ENCODE results near the gene CNTN5. TPM values are rescaled to one million over a fixed set of nuclear protein-coding genes. Genes with fewer than 3 reads are reported as not detected.

Gene CNTN5
- total RNA-seq, 4 donors from 2014 or later: not detected

GRCh38 chr11:100066399-100066798, 1045.7 kb downstream of the CNTN5 start:
- no peak for TF ChIP-seq CTCF (IDR thresholded peaks at IDR 0.05)
- ATAC-seq (ENCODE audit: low FRiP score) (no peak), DNase-seq (ENCODE audit: low spot score) (no peak)

DNA sequence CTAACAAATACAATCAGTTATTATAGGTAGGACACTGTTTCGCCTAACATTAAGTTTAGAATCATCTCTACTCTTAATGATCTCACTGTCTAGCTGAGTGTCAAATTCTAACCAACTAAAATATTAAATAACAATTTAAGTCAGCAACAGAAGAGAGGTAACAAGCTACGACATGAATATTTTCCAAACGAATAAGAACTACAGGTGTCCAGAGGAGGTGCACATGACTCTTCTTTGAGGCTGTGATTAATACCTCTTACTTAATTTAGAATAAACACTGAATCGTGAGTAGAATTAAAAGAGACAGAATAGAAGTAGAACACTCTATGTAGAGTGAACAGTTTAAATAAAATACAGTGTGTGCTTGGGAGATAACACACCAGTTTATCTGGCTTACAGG, 1047.4 kb downstream of the CNTN5 start:
- no peak for TF ChIP-seq CTCF (IDR thresholded peaks at IDR 0.05)
- DNase-seq (ENCODE audit: low spot score) (no peak), ATAC-seq (ENCODE audit: low FRiP score) (no peak)

DNA sequence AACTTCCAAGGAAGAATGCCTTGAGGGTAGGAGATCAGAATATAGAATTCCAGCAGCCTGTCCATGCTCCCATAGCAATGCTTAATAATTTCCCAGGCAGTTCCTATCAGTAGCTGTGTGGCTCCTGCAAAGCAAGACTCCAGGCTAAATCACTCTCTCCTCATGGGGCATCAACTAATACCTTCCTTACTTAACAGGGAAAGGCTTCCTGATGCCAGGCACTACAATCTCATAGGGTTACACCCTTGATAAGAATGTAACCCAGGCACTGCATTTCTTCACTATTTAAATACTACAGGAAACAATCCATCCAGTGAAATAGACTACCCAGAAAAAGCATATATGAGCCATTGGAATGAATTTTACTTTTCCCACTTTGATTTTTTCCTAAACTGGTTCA, 1051.4 kb downstream of the CNTN5 start:
- no peak for TF ChIP-seq CTCF (IDR thresholded peaks at IDR 0.05)
- no peak for ATAC-seq (ENCODE audit: low FRiP score)
- no peak for DNase-seq (ENCODE audit: low spot score)

DNA sequence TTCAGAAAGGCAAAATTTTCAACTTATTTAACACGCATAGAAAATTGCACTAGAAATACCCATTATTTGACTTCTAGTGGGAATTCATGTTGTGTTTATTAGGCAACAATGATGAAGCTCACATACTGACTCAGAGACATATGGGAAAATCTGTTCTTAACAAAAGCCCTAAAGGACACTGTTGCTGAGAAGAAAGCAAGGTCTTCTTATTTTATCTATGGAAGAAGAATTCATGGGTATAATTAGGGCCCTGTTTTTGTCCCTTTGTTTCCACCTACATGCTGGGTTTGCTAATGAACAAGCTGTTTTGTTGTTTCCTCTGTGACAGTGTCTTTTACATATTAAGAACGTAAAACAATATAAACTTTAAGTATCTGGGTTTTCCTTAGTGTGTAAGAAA, 1059.6 kb downstream of the CNTN5 start:
- no peak for TF ChIP-seq CTCF (IDR thresholded peaks at IDR 0.05)
- DNase-seq (ENCODE audit: low spot score) (no peak), ATAC-seq (ENCODE audit: low FRiP score) (no peak)

GRCh38 chr11:100080821-100081220, 1060.1 kb downstream of the CNTN5 start:
- no peak for ATAC-seq (ENCODE audit: low FRiP score)
- no peak for DNase-seq (ENCODE audit: low spot score)
- no peak for TF ChIP-seq CTCF (IDR thresholded peaks at IDR 0.05)

DNA sequence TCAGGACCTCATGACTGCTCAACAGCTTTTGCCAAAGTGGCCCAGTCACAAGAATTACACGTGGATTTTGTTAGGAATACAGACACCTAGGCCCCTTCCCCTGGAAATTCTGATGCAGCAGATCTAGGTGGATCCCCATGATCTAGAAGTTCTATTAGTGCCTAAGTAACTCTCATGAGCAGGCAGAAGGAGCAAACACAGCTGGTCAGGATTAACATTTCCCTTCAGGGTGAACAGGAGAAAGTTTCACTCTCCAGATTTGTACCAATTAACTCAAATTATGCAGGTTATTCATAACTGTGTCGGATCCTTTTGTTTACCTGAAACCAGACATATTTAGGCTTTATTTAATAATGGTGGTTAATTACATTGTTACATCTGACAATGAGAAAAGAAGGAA, 1072.9 kb downstream of the CNTN5 start:
- TF ChIP-seq CTCF (IDR thresholded peaks at IDR 0.05): no peak
- ATAC-seq (ENCODE audit: low FRiP score): no peak
- no peak for DNase-seq (ENCODE audit: low spot score)

DNA sequence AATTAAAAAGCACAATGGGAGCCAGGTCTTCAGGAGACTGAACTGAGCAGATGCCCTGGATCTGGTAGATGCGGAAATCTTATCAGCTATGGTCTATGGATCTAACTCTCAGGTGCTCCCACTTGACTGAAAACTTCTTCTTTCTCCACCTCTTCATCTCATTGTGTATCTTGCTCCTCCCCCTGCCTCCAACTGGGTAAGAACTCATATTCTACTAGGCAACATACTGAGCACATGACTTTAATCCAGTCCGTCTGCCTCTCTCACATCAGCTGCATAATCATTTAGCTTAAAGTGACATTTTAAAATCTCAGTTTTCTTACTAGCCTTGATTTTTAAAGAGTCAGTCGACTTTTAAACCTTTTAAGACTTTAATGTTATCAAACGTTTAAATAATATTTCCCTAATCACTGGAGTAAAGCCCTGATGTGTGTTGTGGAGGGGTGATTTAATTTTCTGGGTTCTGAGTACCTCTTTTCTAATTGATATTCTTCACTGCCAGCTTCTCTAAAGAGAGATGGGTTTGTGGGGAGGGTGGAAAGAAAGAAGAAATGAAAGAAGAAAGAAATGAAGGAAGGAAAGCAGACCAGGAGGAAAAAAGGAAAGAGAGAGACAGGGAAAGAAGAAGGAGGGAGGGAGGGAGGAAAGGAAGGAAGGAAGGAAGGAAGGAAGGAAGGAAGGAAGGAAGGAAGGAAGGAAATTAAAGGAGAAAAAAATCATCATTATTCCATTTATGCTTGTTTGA, 1073.5 kb downstream of the CNTN5 start:
- TF ChIP-seq CTCF (IDR thresholded peaks at IDR 0.05): no peak
- DNase-seq (ENCODE audit: low spot score): no peak

More for the DNA sequence above, 1073.5 kb downstream of the CNTN5 start:
- no peak for ATAC-seq (ENCODE audit: low FRiP score)
